IPS-18a (cell line): ENCODE data around the gene ARRDC1.

Experiments used
- H3K27ac ChIP-seq: one replicate; pipeline ENCODE4 v1.5.1; 2013; ENCODE audit warnings: low read length
- H3K27me3 ChIP-seq: one replicate; pipeline ENCODE4 v1.6.1; 2013; ENCODE audit warnings: mild to moderate bottlenecking, low read length; ENCODE audit not compliant: control insufficient read depth, insufficient read depth
- H3K36me3 ChIP-seq: one replicate; pipeline ENCODE4 v1.6.1; 2013; ENCODE audit warnings: low read depth, low read length; ENCODE audit not compliant: control insufficient read depth
- H3K4me1 ChIP-seq: one replicate; pipeline ENCODE4 v1.6.1; 2013; ENCODE audit warnings: low read depth, low read length; ENCODE audit not compliant: control insufficient read depth
- H3K4me3 ChIP-seq: one replicate; pipeline ENCODE4 v1.5.1; 2013; ENCODE audit warnings: low read length
- H3K9ac ChIP-seq: one replicate; pipeline ENCODE4 v1.6.1; 2013; ENCODE audit warnings: mild to moderate bottlenecking, low read length, moderate library complexity
- H3K9me3 ChIP-seq: one replicate; pipeline ENCODE4 v1.6.1; 2013; ENCODE audit warnings: low read depth, low read length; ENCODE audit not compliant: control insufficient read depth

Gene ARRDC1

DNA sequence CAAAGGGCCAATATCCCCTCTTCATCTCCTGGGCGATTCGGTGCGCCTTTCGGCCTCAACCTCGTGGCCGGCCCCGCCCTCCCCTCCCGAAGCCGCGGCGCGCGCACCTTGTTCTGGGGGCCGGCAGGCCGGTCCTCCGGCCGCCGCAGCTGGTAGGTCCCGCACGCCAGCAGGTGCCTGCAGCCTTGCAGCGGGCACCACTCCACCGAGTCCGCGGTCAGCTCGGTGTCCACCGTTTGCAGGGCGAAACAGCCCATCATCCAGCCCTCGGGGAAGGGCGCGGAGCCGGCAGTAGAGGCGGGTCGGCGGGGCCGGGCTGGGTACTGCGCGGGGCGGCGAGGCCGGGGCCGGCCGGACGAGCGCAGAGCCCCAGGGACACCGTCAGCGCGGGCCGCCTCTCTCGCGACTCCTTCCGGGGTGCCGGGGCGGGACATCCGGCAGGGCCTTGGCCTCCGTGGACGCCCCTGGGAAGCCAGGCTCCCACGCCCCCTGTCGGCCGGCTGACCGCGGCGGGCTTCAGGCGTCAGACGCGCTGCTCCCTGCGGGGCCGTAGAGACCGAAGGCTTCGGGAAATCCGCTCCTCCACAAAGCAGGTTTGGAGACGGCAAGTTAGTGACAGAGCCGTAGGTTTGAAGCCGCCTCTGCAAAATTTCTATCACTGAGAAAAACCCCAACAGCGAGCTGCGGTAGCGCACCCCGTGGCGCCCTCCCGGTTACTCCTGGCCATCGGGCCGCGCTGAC lies 26.8 kb upstream of the ARRDC1 start, which contains the start of gene DPH7:
TSS of gene DPH7 (minus strand) at position 408 of the 741 bp plus-strand sequence. CDS start at position 260, 148 bp downstream.
- peak within 1 kb of the TSS; percentile 83 for H3K4me3 ChIP-seq
- H3K9ac ChIP-seq, result peak within 1 kb of the TSS; percentile 68
- H3K27ac ChIP-seq, result peak within 1 kb of the TSS; percentile 10
- no peaks in the 10 kb centered on the region for H3K9me3 ChIP-seq
- H3K27me3 ChIP-seq, result no peaks in the 10 kb centered on the region
- peaks cover 6% of the 10 kb centered on the region for H3K4me1 ChIP-seq
- peaks cover 33% of the 10 kb centered on the region for H3K36me3 ChIP-seq

- Histone ChIP-seq H3K9ac (no peak overlapping the region), H3K27ac (no peak overlapping the region), H3K36me3 (peaks cover 28% of the 10 kb centered on the region)
These were observed 26.3 kb upstream of the ARRDC1 start for GRCh38 chr9:137579259-137579604.

GRCh38 chr9:137580209-137580953 lies 25.1 kb upstream of the ARRDC1 start:
- Histone ChIP-seq H3K36me3 (peaks cover 26% of the 10 kb centered on the region), H3K4me3 (no peak overlapping the region), H3K27ac (no peak overlapping the region), H3K9ac (no peak overlapping the region), H3K27me3 (no peaks in the 10 kb centered on the region), H3K4me1 (peaks cover 6% of the 10 kb centered on the region), H3K9me3 (no peaks in the 10 kb centered on the region)

More at GRCh38 chr9:137579259-137579604, 26.3 kb upstream of the ARRDC1 start:
- H3K4me1 ChIP-seq, result peaks cover 6% of the 10 kb centered on the region
- H3K9me3 ChIP-seq, result no peaks in the 10 kb centered on the region
- no peaks in the 10 kb centered on the region for H3K27me3 ChIP-seq
- peak overlapping the region; percentile 83 for H3K4me3 ChIP-seq

- H3K27me3 ChIP-seq, result no peaks in the 10 kb centered on the region
- H3K4me1 ChIP-seq, result peaks cover 6% of the 10 kb centered on the region
- H3K4me3 ChIP-seq, result no peak overlapping the region
- H3K36me3 ChIP-seq, result peaks cover 26% of the 10 kb centered on the region
- H3K9ac ChIP-seq, result no peak overlapping the region
- H3K27ac ChIP-seq, result no peak overlapping the region
- no peaks in the 10 kb centered on the region for H3K9me3 ChIP-seq
These were observed 24.5 kb upstream of the ARRDC1 start for GRCh38 chr9:137580954-137581322.

GRCh38 chr9:137581361-137582285 lies 23.9 kb upstream of the ARRDC1 start:
- Histone ChIP-seq H3K4me3 (no peak overlapping the region), H3K27ac (no peak overlapping the region), H3K9me3 (no peaks in the 10 kb centered on the region), H3K9ac (no peak overlapping the region), H3K36me3 (peaks cover 33% of the 10 kb centered on the region), H3K27me3 (no peaks in the 10 kb centered on the region), H3K4me1 (peaks cover 6% of the 10 kb centered on the region)

- Histone ChIP-seq H3K36me3 (peaks cover 41% of the 10 kb centered on the region), H3K27ac (no peak overlapping the region), H3K9ac (no peak overlapping the region), H3K27me3 (no peaks in the 10 kb centered on the region), H3K9me3 (no peaks in the 10 kb centered on the region), H3K4me1 (peaks cover 5% of the 10 kb centered on the region), H3K4me3 (no peak overlapping the region)
These were observed 23.1 kb upstream of the ARRDC1 start for GRCh38 chr9:137582286-137582860.

DNA sequence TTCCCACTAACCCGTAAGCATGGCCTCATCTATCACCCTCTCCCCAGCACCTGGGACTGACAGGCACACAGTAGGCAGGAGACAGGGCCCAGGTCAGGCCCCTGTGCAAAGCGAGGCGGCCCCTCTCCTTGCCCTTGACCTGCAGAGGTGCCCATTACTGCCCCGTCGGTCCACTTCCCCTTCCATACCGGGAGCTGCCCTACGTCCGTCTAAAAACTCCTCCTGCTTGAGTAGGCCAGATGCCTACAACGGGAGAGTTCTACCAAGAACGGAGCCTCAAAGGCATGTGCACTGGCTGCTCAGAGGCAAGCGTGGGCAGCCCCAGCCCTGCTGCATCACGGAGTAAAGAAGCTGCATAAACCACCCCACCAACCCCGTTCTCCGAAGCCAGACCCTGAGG lies 22.1 kb upstream of the ARRDC1 start:
- no peak overlapping the region for H3K4me3 ChIP-seq
- no peak overlapping the region for H3K27ac ChIP-seq
- H3K27me3 ChIP-seq, result no peaks in the 10 kb centered on the region
- no peaks in the 10 kb centered on the region for H3K4me1 ChIP-seq
- no peak overlapping the region for H3K9ac ChIP-seq
- H3K9me3 ChIP-seq, result no peaks in the 10 kb centered on the region
- H3K36me3 ChIP-seq, result peaks cover 50% of the 10 kb centered on the region

DNA sequence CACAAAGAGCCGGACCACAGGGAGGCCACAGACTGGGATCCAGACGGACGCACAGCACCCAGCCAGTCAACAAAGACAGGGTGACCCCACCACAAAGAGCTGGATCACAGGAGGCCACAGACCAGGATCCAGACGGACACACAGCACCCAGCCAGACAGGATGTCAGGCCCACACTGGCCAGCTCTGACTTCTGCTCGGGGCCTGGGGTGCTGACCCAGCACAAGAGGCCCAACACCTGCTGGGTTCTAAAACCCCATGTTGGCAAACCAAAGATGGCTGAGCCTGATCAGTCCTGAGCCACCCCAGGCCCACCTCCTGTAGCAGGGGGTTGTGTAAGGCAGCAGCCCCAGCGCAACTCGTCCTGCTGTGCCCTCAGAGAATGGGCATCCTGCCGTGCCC lies 21.5 kb upstream of the ARRDC1 start:
- Histone ChIP-seq H3K4me1 (peaks cover 1% of the 10 kb centered on the region), H3K9me3 (no peaks in the 10 kb centered on the region), H3K27ac (no peak overlapping the region), H3K4me3 (no peak overlapping the region), H3K9ac (no peak overlapping the region), H3K36me3 (peaks cover 56% of the 10 kb centered on the region), H3K27me3 (no peaks in the 10 kb centered on the region)

DNA sequence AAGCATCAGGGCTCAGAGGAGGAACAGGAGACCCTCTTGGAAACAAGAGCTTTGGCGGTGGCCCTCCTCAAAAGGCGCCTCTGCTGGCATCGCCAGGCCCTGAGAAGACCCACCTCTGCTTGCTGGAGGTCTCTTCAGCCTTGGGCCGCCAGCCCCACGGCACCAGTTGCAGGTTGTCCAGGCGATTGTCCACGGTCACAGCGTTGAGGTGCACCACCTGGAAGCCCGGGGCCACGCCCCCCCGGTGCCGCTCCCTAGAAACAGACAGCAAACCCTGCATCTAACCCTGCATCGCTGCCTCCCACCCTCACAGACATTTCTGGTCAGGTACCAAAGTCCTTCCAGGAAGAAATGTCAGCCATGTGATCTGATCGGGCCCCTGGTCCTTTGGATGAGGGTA lies 18.6 kb upstream of the ARRDC1 start:
- Histone ChIP-seq H3K4me1 (peaks cover 6% of the 10 kb centered on the region), H3K36me3 (peaks cover 49% of the 10 kb centered on the region), H3K9me3 (no peaks in the 10 kb centered on the region), H3K4me3 (no peak overlapping the region), H3K27ac (no peak overlapping the region), H3K9ac (no peak overlapping the region), H3K27me3 (no peaks in the 10 kb centered on the region)

DNA sequence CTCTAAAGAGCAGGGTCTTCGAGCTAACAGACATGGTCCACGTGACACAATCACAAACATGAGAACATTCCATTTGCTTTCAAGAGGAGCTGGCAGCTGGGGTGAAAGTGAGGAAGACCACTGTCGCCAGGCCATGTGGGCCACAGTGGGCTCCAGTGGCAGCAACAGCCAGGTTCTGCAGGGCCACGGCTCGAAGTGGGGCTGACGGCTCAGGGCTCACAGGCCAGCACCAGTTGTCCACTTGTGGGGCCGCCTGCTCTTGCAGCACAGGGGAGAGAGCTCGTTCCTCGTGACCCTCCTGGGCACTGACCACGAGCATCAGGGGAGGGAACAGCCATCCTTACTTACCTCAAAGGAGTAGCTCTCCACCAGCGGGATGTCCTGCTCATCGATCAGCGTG lies 17.2 kb upstream of the ARRDC1 start:
- no peaks in the 10 kb centered on the region for H3K9me3 ChIP-seq
- H3K4me1 ChIP-seq, result peaks cover 6% of the 10 kb centered on the region
- H3K9ac ChIP-seq, result no peak overlapping the region
- H3K36me3 ChIP-seq, result peaks cover 40% of the 10 kb centered on the region
- H3K27ac ChIP-seq, result no peak overlapping the region
- no peak overlapping the region for H3K4me3 ChIP-seq
- H3K27me3 ChIP-seq, result no peaks in the 10 kb centered on the region

DNA sequence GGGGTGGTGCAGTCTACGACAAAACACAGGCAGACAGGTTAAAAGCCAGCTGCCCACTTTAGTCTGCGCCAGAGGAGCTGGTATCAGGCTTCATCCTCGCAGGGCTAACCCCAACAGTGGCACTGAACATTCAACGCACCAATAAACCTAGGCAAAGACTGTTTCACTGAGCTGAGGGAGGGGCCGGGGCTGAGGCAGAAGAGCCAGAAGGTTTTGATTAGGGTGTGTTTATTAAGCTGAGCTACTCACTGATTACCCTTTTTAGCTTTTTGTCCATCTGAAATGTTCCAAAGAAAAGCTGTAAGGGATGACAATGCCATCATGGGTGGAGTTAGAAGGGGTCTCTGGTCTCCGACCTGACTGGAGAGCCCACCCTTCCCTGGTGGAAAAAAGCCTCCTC lies 16.6 kb upstream of the ARRDC1 start:
- Histone ChIP-seq H3K27me3 (no peaks in the 10 kb centered on the region), H3K36me3 (peaks cover 40% of the 10 kb centered on the region), H3K27ac (no peak overlapping the region), H3K9ac (peak overlapping the region; percentile 62), H3K4me1 (peaks cover 6% of the 10 kb centered on the region), H3K4me3 (peak overlapping the region; percentile 71), H3K9me3 (no peaks in the 10 kb centered on the region)
